HFFc6 (cell line): ENCODE data around the gene ALG11. TPM values are rescaled to one million over a fixed set of nuclear protein-coding genes. Genes with fewer than 3 reads are reported as not detected.
"Not testable (repeated sequence)": the region's sequence is repeated elsewhere in the genome, so short reads cannot be mapped to it uniquely, and the experiment has no call there.

Experiments used
- DNase-seq: peaks from one replicate; pipeline ENCODE4 v3.0.0-alpha.2; 2018
- H3K27ac Mint-ChIP-seq: 2 replicates; pipeline ENCODE4 v1.8.0; 2020; ENCODE audit warnings: mild to moderate bottlenecking, mixed read lengths
- H3K27me3 Mint-ChIP-seq: 2 replicates; pipeline ENCODE4 v1.8.0; 2021; ENCODE audit warnings: mild to moderate bottlenecking, moderate library complexity, mixed read lengths; ENCODE audit not compliant: insufficient read depth
- H3K36me3 Mint-ChIP-seq: 2 replicates; pipeline ENCODE4 v1.8.0; 2021; ENCODE audit warnings: low read depth, mixed read lengths
- H3K4me1 Mint-ChIP-seq: 2 replicates; pipeline ENCODE4 v1.8.0; 2020; ENCODE audit warnings: low read depth, mixed read lengths
- H3K4me3 Mint-ChIP-seq: 2 replicates; pipeline ENCODE4 v1.8.0; 2020; ENCODE audit warnings: mild to moderate bottlenecking, moderate library complexity, mixed read lengths
- H3K9me3 Mint-ChIP-seq: 2 replicates; pipeline ENCODE4 v1.8.0; 2020; ENCODE audit warnings: mild to moderate bottlenecking, mixed read lengths
- CTCF ChIP-seq: fragments of 200-600 bp; sonication (generic); IDR thresholded peaks from 2 replicates; pipeline ENCODE4 v1.5.0; 2021; ENCODE audit warnings: antibody characterized with exemption, mild to moderate bottlenecking
- total RNA-seq, 6 experiments: library from RNA; stranded (reverse); fragmentation: NEBNext Ultra II Directional; extraction: Animal tissue kit (Norgen Biotek cat#: 25700); gene quantifications; 2 replicates in 1 of 6; 3 replicates in 5 of 6; pipeline ENCODE4 v1.2.3, GENCODE V29; 2021

The ALG11 gene
- total RNA-seq, 6 experiments from 2014 or later, result 37.1 to 45.2 (median 41.0) TPM

GRCh38 chr13:51978796-51979556, 33.2 kb upstream of the ALG11 start:
- H3K27me3 Mint-ChIP-seq, result peaks cover 14% of the 10 kb centered on the region
- no peak for TF ChIP-seq CTCF
- peaks cover 13% of the 10 kb centered on the region for H3K4me1 Mint-ChIP-seq
- DNase-seq, result no peak
- no peaks in the 10 kb centered on the region for H3K36me3 Mint-ChIP-seq
- H3K4me3 Mint-ChIP-seq, result no peak overlapping the region
- no peak overlapping the region for H3K27ac Mint-ChIP-seq
- H3K9me3 Mint-ChIP-seq, result no peaks in the 10 kb centered on the region

GRCh38 chr13:51980908-51981307, 31.3 kb upstream of the ALG11 start:
- Mint-ChIP-seq H3K27ac (peak overlapping the region; percentile 2; the same call in 1 of the 2 replicates), H3K4me1 (peaks cover 13% of the 10 kb centered on the region), H3K9me3 (no peaks in the 10 kb centered on the region), H3K27me3 (peaks cover 23% of the 10 kb centered on the region), H3K36me3 (no peaks in the 10 kb centered on the region), H3K4me3 (peak overlapping the region; percentile 13)
- no peak for DNase-seq
- no peak for TF ChIP-seq CTCF

- peak overlapping the region; percentile 12 for H3K4me3 Mint-ChIP-seq
- H3K27ac Mint-ChIP-seq, result peak overlapping the region; percentile 2; the same call in 1 of the 2 replicates
- no peak for TF ChIP-seq CTCF
- DNase-seq, result no peak
- H3K9me3 Mint-ChIP-seq, result no peaks in the 10 kb centered on the region
- H3K27me3 Mint-ChIP-seq, result peaks cover 24% of the 10 kb centered on the region
- peaks cover 13% of the 10 kb centered on the region for H3K4me1 Mint-ChIP-seq
- no peaks in the 10 kb centered on the region for H3K36me3 Mint-ChIP-seq
Measured at GRCh38 chr13:51981355-51981754, 30.8 kb upstream of the ALG11 start.

- DNase-seq, H3K4me3 Mint-ChIP-seq, H3K9me3 Mint-ChIP-seq, H3K36me3 Mint-ChIP-seq, H3K27ac Mint-ChIP-seq: not testable (repeated sequence)
- H3K4me1 Mint-ChIP-seq, result peaks cover 13% of the 10 kb centered on the region
- H3K27me3 Mint-ChIP-seq, result peaks cover 24% of the 10 kb centered on the region
Measured at GRCh38 chr13:51983292-51983691, 28.9 kb upstream of the ALG11 start.

- H3K9me3 Mint-ChIP-seq, H3K36me3 Mint-ChIP-seq, H3K27ac Mint-ChIP-seq, DNase-seq, H3K4me3 Mint-ChIP-seq: not testable (repeated sequence)
- Mint-ChIP-seq H3K27me3 (peaks cover 21% of the 10 kb centered on the region), H3K4me1 (peaks cover 13% of the 10 kb centered on the region)
Measured at GRCh38 chr13:51984904-51985303, 27.3 kb upstream of the ALG11 start.

GRCh38 chr13:51988988-51989618, 23.1 kb upstream of the ALG11 start:
- Mint-ChIP-seq H3K9me3 (no peaks in the 10 kb centered on the region), H3K27ac (no peak overlapping the region), H3K4me1 (no peaks in the 10 kb centered on the region), H3K27me3 (peaks cover 27% of the 10 kb centered on the region), H3K4me3 (no peak overlapping the region), H3K36me3 (no peaks in the 10 kb centered on the region)
- TF ChIP-seq CTCF, result no peak
- no peak for DNase-seq
